HepG2 (cell line): ENCODE results near the gene ZBTB20. TPM values are rescaled to one million over a fixed set of nuclear protein-coding genes. Genes with fewer than 3 reads are reported as not detected.

Experiments
- ATAC-seq: fragments of 200-7000 bp; cut with Tn5 transposase; 3 replicates; pipeline ENCODE4 v1.9.1; 2020; ENCODE audit warnings: mild to moderate bottlenecking, moderate library complexity
- BruUV-seq: library from RNA; stranded (reverse); fragments of 400-500 nt; replicated peaks from 2 replicates; lab custom pipeline; 2021; lab: Mats Ljungman, UMichigan
- CTCF ChIA-PET: fragments of 300-600 bp; formaldehyde crosslinking; extraction: SDS; loops from one replicate; lab custom pipeline; 2021; ENCODE audit warnings: low total read pairs, inconsistent platforms, low intra/inter-chr PET ratio; lab: Yijun Ruan, JAX
- POLR2A ChIA-PET: fragments of 350-600 bp; sonication (Branson Sonifier 250); formaldehyde crosslinking; loops from one replicate; lab custom pipeline; 2020; ENCODE audit warnings: antibody characterized with exemption, inconsistent platforms; lab: Yijun Ruan, JAX
- DNase-seq: peaks from one replicate; pipeline ENCODE4 v3.0.0-alpha.2; 2015; ENCODE audit warnings: low spot score
- FAIRE-seq: peaks from 3 replicates; lab custom pipeline; 2011; peaks lifted over from hg19 to GRCh38; lab: Jason Lieb, UNC
- H2AFZ ChIP-seq: one replicate; pipeline ENCODE4 v1.6.1; 2011; ENCODE audit warnings: low read length, inconsistent platforms
- H3K27ac ChIP-seq: fragments of 300-600 bp; 3 replicates; pipeline ENCODE4 v1.8.0; 2011; ENCODE audit warnings: mixed run types, mild to moderate bottlenecking, mixed read lengths, low read length, inconsistent platforms; ENCODE audit not compliant: insufficient read depth; ENCODE audit errors: extremely low read length
- H3K27me3 ChIP-seq, 2 experiments: fragments of 200-600 bp in 1 of 2; 2 replicates in 1 of 2; 3 replicates in 1 of 2; pipeline versions ENCODE4 v1.6.0 to v1.8.0; 2011; ENCODE audit warnings: low read length in 2 of 2, mild to moderate bottlenecking in 2 of 2, moderate library complexity in 2 of 2, inconsistent platforms in 1 of 2; ENCODE audit not compliant: insufficient read depth in 2 of 2, control insufficient read depth in 1 of 2
- H3K36me3 ChIP-seq, 2 experiments: fragments of 200-600 bp in 1 of 2; replicated peaks in 1 of 2; 2 replicates in 1 of 2; 3 replicates in 1 of 2; pipeline versions ENCODE4 v1.5.1 to v1.8.0; 2011; ENCODE audit warnings: low read length in 2 of 2, inconsistent platforms in 1 of 2; ENCODE audit not compliant: insufficient read depth in 2 of 2, control insufficient read depth in 1 of 2
- H3K4me1 ChIP-seq: 2 replicates; pipeline ENCODE4 v1.5.1; 2012; ENCODE audit warnings: low read length, inconsistent platforms; ENCODE audit not compliant: insufficient read depth
- H3K4me2 ChIP-seq: 2 replicates; pipeline ENCODE4 v1.6.0; 2011; ENCODE audit warnings: low read depth, low read length, inconsistent platforms
- H3K4me3 ChIP-seq, 3 experiments: fragments of 200-600 bp in 1 of 3; sonication (generic), shearing (Covaris generic) in 1 of 3; replicated peaks in 1 of 3; 2 replicates each; pipeline ENCODE4 v1.5.1; 2011 to 2016; ENCODE audit warnings: low read length in 3 of 3, inconsistent platforms in 2 of 3, low read depth in 2 of 3, mild to moderate bottlenecking in 2 of 3, control low read depth in 1 of 3, mixed read lengths in 1 of 3; ENCODE audit not compliant: insufficient read depth in 1 of 3
- H3K79me2 ChIP-seq: one replicate; pipeline ENCODE4 v1.6.1; 2011; ENCODE audit warnings: low read length, inconsistent platforms; ENCODE audit not compliant: insufficient read depth
- H3K9ac ChIP-seq: 2 replicates; pipeline ENCODE4 v1.6.0; 2011; ENCODE audit warnings: mild to moderate bottlenecking, low read depth, low read length, inconsistent platforms; ENCODE audit not compliant: insufficient read depth
- H3K9me3 ChIP-seq: 2 replicates; pipeline ENCODE4 v1.5.1; 2012; ENCODE audit warnings: mild to moderate bottlenecking, low read length
- H4K20me1 ChIP-seq: 2 replicates; pipeline ENCODE4 v1.6.0; 2011; ENCODE audit warnings: inconsistent platforms, mild to moderate bottlenecking, low read length, moderate library complexity; ENCODE audit not compliant: insufficient read depth
- ADNP ChIP-seq: sonication (generic); formaldehyde crosslinking; IDR thresholded peaks from 2 replicates; pipeline ENCODE4 v1.4.0; 2020; ENCODE audit warnings: missing genetic modification reagents
- ARID5B ChIP-seq: IDR thresholded peaks from 2 replicates; pipeline ENCODE4 v1.4.0; 2020; ENCODE audit warnings: mild to moderate bottlenecking, missing genetic modification reagents
- ASH2L ChIP-seq: fragments of 300-600, 200-600 bp; sonication (generic); IDR thresholded peaks from 2 replicates; pipeline ENCODE4 v1.7.0; 2017; ENCODE audit warnings: low read depth, mild to moderate bottlenecking, moderate library complexity, mixed read lengths, low read length; ENCODE audit not compliant: insufficient read length
- CREB3 ChIP-seq: sonication (generic); formaldehyde crosslinking; IDR thresholded peaks from 2 replicates; pipeline ENCODE4 v1.5.0; 2020; ENCODE audit warnings: missing genetic modification reagents
- CSRNP1 ChIP-seq: sonication (generic); formaldehyde crosslinking; IDR thresholded peaks from 2 replicates; pipeline ENCODE4 v1.8.1; 2023; ENCODE audit warnings: mild to moderate bottlenecking, missing genetic modification reagents
- IKZF1 ChIP-seq: fragments of 450-650 bp; IDR thresholded peaks from 2 replicates; pipeline ENCODE4 v1.7.1; 2016
- KDM5B ChIP-seq: sonication (generic); formaldehyde crosslinking; IDR thresholded peaks from 2 replicates; pipeline ENCODE4 v1.4.0; 2020; ENCODE audit warnings: missing genetic modification reagents, mild to moderate bottlenecking, borderline replicate concordance
- PPARG ChIP-seq: conservative IDR thresholded peaks from 2 replicates; pipeline ENCODE4 v1.6.1; 2016; ENCODE audit warnings: missing biosample characterization, missing genetic modification reagents
- RORA ChIP-seq: sonication (generic); formaldehyde crosslinking; IDR thresholded peaks from 2 replicates; pipeline ENCODE4 v1.5.0; 2020; ENCODE audit warnings: mild to moderate bottlenecking, missing genetic modification reagents, moderate library complexity
- SMAD3 ChIP-seq: sonication (generic); formaldehyde crosslinking; IDR thresholded peaks from 2 replicates; pipeline ENCODE4 v1.4.0; 2020; ENCODE audit warnings: missing genetic modification reagents
- TBP ChIP-seq: sonication (generic); formaldehyde crosslinking; IDR thresholded peaks from 2 replicates; pipeline ENCODE4 v1.5.0; 2020; ENCODE audit warnings: missing genetic modification reagents
- ZFP36L2 ChIP-seq: sonication (generic); formaldehyde crosslinking; IDR thresholded peaks from 2 replicates; pipeline ENCODE4 v1.4.0; 2020; ENCODE audit warnings: missing genetic modification reagents
- ZNF276 ChIP-seq: sonication (generic); formaldehyde crosslinking; IDR thresholded peaks from 2 replicates; pipeline ENCODE4 v1.4.0; 2020; ENCODE audit warnings: mild to moderate bottlenecking, low read depth, missing genetic modification reagents
- ZNF33B ChIP-seq: sonication (generic); formaldehyde crosslinking; IDR thresholded peaks from 2 replicates; pipeline ENCODE4 v1.5.1; 2020; ENCODE audit warnings: mild to moderate bottlenecking, missing genetic modification reagents
- ZNF34 ChIP-seq: sonication (generic); formaldehyde crosslinking; IDR thresholded peaks from 2 replicates; pipeline ENCODE4 v1.4.0; 2020; ENCODE audit warnings: mild to moderate bottlenecking, missing genetic modification reagents, borderline replicate concordance
- ZSCAN22 ChIP-seq: sonication (generic); formaldehyde crosslinking; IDR thresholded peaks from 2 replicates; pipeline ENCODE4 v1.4.0; 2020; ENCODE audit warnings: mild to moderate bottlenecking, missing genetic modification reagents
- WGBS: methylation state at CpG from one replicate; pipeline ENCODE4 v1.1.6; 2017; ENCODE audit warnings: low lambda C conversion rate; 5-methylcytosine and 5-hydroxymethylcytosine counted together
- in situ Hi-C: cut with HindIII; loops from 2 replicates; pipeline ENCODE4 v1.10.0; 2017; ENCODE audit warnings: low pct_unique_long_range_greater_than_20kb; ENCODE audit not compliant: extremely low pct_ligation_motif_present
- intact Hi-C: fragments of 100-400 bp; cut with micrococcal nuclease; formaldehyde crosslinking; loops from one replicate; pipeline ENCODE4 v1.10.0; 2022; ENCODE audit not compliant: unreplicated experiment
- polyA plus RNA-seq, 8 experiments: library from polyadenylated mRNA; depleted of rRNA in 3 of 8; stranded (reverse) in 7 of 8; unstranded in 1 of 8; fragments of >200 nt; fragmentation: Illumina TruSeq in 4 of 8; extraction: Trizol in 4 of 8; gene quantifications; 2 replicates each; pipeline versions ENCODE4 v1.2.1 to v1.2.3, GENCODE V29; 2011 to 2016; ENCODE audit warnings: low read depth in 4 of 8, missing spikeins in 1 of 8, mixed read lengths in 1 of 8; ENCODE audit not compliant: insufficient read depth in 1 of 8
- total RNA-seq, 5 experiments: library from RNA; depleted of rRNA; stranded (reverse); fragments of >200 nt; fragmentation: Illumina TruSeq; extraction: Trizol; gene quantifications; 2 replicates each; pipeline ENCODE4 v1.2.3, GENCODE V29; 2016; ENCODE audit warnings: low read depth in 1 of 5

The ZBTB20 gene
- total and polyA plus RNA-seq, 2 of the 13 experiments (the other 11 are each of a cell fraction or from before 2014, with no cell fraction given), result 1.9 to 8.8 TPM

GRCh38 chr3:114730397-114730796 lies 416.7 kb downstream of the ZBTB20 start:
- POLR2A ChIA-PET, result no interaction called here
- WGBS, result 44% methylated on average over 1 of the region's 1 CpG
- no peak for TF ChIP-seq CSRNP1 (CRISPR knock-in tag)
- TF ChIP-seq ZNF276 (CRISPR knock-in tag), result no peak
- no peak for TF ChIP-seq ARID5B (CRISPR knock-in tag)
- TF ChIP-seq RORA (CRISPR knock-in tag), result no peak
- no peak for TF ChIP-seq ZNF33B (CRISPR knock-in tag)
- no peak for TF ChIP-seq IKZF1
- TF ChIP-seq TBP, result no peak
- no peak for TF ChIP-seq ADNP
- no peak for TF ChIP-seq SMAD3 (CRISPR knock-in tag)
- no peak for TF ChIP-seq ZSCAN22
- no peak for TF ChIP-seq KDM5B (CRISPR knock-in tag)
- no peak for TF ChIP-seq ZFP36L2 (CRISPR knock-in tag)
- TF ChIP-seq CREB3, result no peak
- no peak for TF ChIP-seq ZNF34
- TF ChIP-seq ASH2L, result no peak
- TF ChIP-seq PPARG (CRISPR knock-in tag), result no peak

More at GRCh38 chr3:114730397-114730796, 416.7 kb downstream of the ZBTB20 start:
- BruUV-seq, result no TSS peak
- intact Hi-C loops (loop anchor here (2.0 kb wide), 1 partner anchor 22 kb away; no protein-coding TSS in a partner anchor), in situ Hi-C loops (no loop called here)
- Histone ChIP-seq H3K27ac (no peak overlapping the region), H3K4me3 (no peak overlapping the region), H3K9me3 (no peaks in the 10 kb centered on the region), H4K20me1 (no peaks in the 10 kb centered on the region), H3K79me2 (no peaks in the 10 kb centered on the region), H3K4me1 (peaks cover 20% of the 10 kb centered on the region), H3K36me3 (no peaks in the 10 kb centered on the region), H3K27me3 (no peaks in the 10 kb centered on the region), H2AFZ (no peak overlapping the region), H3K4me2 (no peak overlapping the region), H3K9ac (no peak overlapping the region)
- FAIRE-seq (no peak), ATAC-seq (no peak), DNase-seq (peak; percentile 43)
- CTCF ChIA-PET, result no interaction called here
